K562 (cell line): Measurements from ENCODE around the gene LY6G6F. TPM values are rescaled to one million over a fixed set of nuclear protein-coding genes. Genes with fewer than 3 reads are reported as not detected.

Experiments used
- ATAC-seq: fragments of 200-7000 bp; cut with Tn5 transposase; 3 replicates; pipeline ENCODE4 v1.9.1; 2020; ENCODE audit warnings: moderate library complexity
- BruUV-seq: library from RNA; stranded (reverse); fragments of 400-500 nt; replicated peaks from 2 replicates; lab custom pipeline; 2021; lab: Mats Ljungman, UMichigan
- CTCF ChIA-PET: fragments of 300-600 bp; formaldehyde crosslinking; extraction: SDS; loops from one replicate; lab custom pipeline; 2021; ENCODE audit warnings: low intra/inter-chr PET ratio; lab: Yijun Ruan, JAX
- POLR2A ChIA-PET: fragments of 300-600, 350-650 bp; sonication (Branson Sonifier 250); formaldehyde crosslinking; extraction: SDS; loops from one replicate; lab custom pipeline; 2021; ENCODE audit warnings: antibody characterized with exemption, inconsistent platforms; lab: Yijun Ruan, JAX
- DNase-seq, 4 experiments: peaks; one replicate each; pipeline versions ENCODE4 v3.0.0 to v3.0.0-alpha.2; 2011 to 2018; ENCODE audit warnings: low spot score in 3 of 4, mixed read lengths in 3 of 4; ENCODE audit errors: extremely low read depth in 1 of 4
- FAIRE-seq: peaks from 2 replicates; lab custom pipeline; 2011; peaks lifted over from hg19 to GRCh38; lab: Jason Lieb, UNC
- H2AFZ ChIP-seq: 2 replicates; pipeline ENCODE4 v1.6.0; 2011; ENCODE audit warnings: low read depth, low read length, control low read depth, inconsistent platforms
- H3K27ac ChIP-seq: fragments of 200-600 bp; 3 replicates; pipeline ENCODE4 v1.8.0; 2011; ENCODE audit warnings: low read depth, mild to moderate bottlenecking, control low read depth, inconsistent platforms, low read length, moderate library complexity, mixed read lengths; ENCODE audit errors: extremely low read depth
- H3K27me3 ChIP-seq, 2 experiments: fragments of 300-600 bp in 1 of 2; 2 replicates in 1 of 2; 3 replicates in 1 of 2; pipeline versions ENCODE4 v1.6.0 to v1.8.0; 2011; ENCODE audit warnings: inconsistent platforms in 2 of 2, low read length in 2 of 2, mild to moderate bottlenecking in 1 of 2, mixed read lengths in 1 of 2, moderate library complexity in 1 of 2; ENCODE audit not compliant: control insufficient read depth in 2 of 2, insufficient read depth in 2 of 2
- H3K36me3 ChIP-seq: fragments of 300-600 bp; 3 replicates; pipeline ENCODE4 v1.8.0; 2011; ENCODE audit warnings: mild to moderate bottlenecking, low read length, inconsistent platforms; ENCODE audit not compliant: control insufficient read depth, insufficient read depth
- H3K4me1 ChIP-seq, 2 experiments: fragments of 200-600 bp in 1 of 2; replicated peaks in 1 of 2; 2 replicates in 1 of 2; 3 replicates in 1 of 2; pipeline versions ENCODE4 v1.5.1 to v1.8.0; 2011; ENCODE audit warnings: inconsistent platforms in 2 of 2, low read length in 2 of 2, mild to moderate bottlenecking in 1 of 2, mixed read lengths in 1 of 2, moderate library complexity in 1 of 2; ENCODE audit not compliant: control insufficient read depth in 2 of 2, insufficient read depth in 2 of 2
- H3K4me2 ChIP-seq: 2 replicates; pipeline ENCODE4 v1.6.1; 2011; ENCODE audit warnings: low read length, control low read depth, inconsistent platforms, mixed read lengths; ENCODE audit not compliant: insufficient read depth
- H3K4me3 ChIP-seq: fragments of 200-600 bp; sonication (generic), shearing (Covaris generic); 2 replicates; pipeline ENCODE4 v1.5.1; 2016; ENCODE audit warnings: control low read depth, inconsistent platforms
- H3K79me2 ChIP-seq: fragments of 200-600 bp; 3 replicates; pipeline ENCODE4 v1.8.0; 2011; ENCODE audit warnings: low read length, inconsistent platforms; ENCODE audit not compliant: control insufficient read depth, insufficient read depth
- H3K9ac ChIP-seq, 2 experiments: 2 replicates each; pipeline versions ENCODE4 v1.6.0 to v1.6.1; 2011; ENCODE audit warnings: low read depth in 2 of 2, low read length in 2 of 2, control low read depth in 1 of 2, inconsistent platforms in 1 of 2, mild to moderate bottlenecking in 1 of 2, mixed read lengths in 1 of 2; ENCODE audit not compliant: insufficient read depth in 1 of 2
- H3K9me1 ChIP-seq: one replicate; pipeline ENCODE4 v1.6.0; 2011; ENCODE audit warnings: inconsistent platforms, mild to moderate bottlenecking, low read length, moderate library complexity; ENCODE audit not compliant: control insufficient read depth, insufficient read depth
- H3K9me3 ChIP-seq: replicated peaks from 2 replicates; pipeline ENCODE4 v1.5.1; 2011; ENCODE audit warnings: low read depth, low read length, inconsistent platforms; ENCODE audit not compliant: control insufficient read depth, insufficient read depth
- H4K20me1 ChIP-seq: replicated peaks from 2 replicates; pipeline ENCODE4 v1.6.1; 2011; ENCODE audit warnings: low read length, inconsistent platforms, mixed read lengths; ENCODE audit not compliant: control insufficient read depth, insufficient read depth
- ETS2 ChIP-seq: IDR thresholded peaks from 2 replicates; pipeline ENCODE4 v1.6.1; 2016; ENCODE audit warnings: borderline replicate concordance, missing genetic modification characterization, mild to moderate bottlenecking, moderate library complexity, missing compliant biosample characterization; ENCODE audit not compliant: poor library complexity, severe bottlenecking
- FOXJ2 ChIP-seq: fragments of 200-800 bp; sonication (Bioruptor generic); IDR thresholded peaks from 2 replicates; pipeline ENCODE4 v1.6.1; 2016; ENCODE audit warnings: missing genetic modification characterization, missing compliant biosample characterization
- MXD1 ChIP-seq: fragments of 250-450 bp; sonication (Bioruptor Pico); IDR thresholded peaks from 2 replicates; pipeline ENCODE4 v1.8.0; 2021; ENCODE audit warnings: borderline replicate concordance, mild to moderate bottlenecking, moderate library complexity; ENCODE audit not compliant: poor library complexity, severe bottlenecking
- PML ChIP-seq: IDR thresholded peaks from 2 replicates; pipeline ENCODE4 v1.6.1; 2012; ENCODE audit warnings: low read length, inconsistent platforms
- SMARCC2 ChIP-seq: fragments of 450-650 bp; IDR thresholded peaks from 2 replicates; pipeline ENCODE4 v1.6.1; 2017; ENCODE audit warnings: antibody characterized with exemption, moderate library complexity, mild to moderate bottlenecking, low read depth
- SNAPC5 ChIP-seq: fragments of 250-450 bp; sonication (Bioruptor Pico); IDR thresholded peaks from 2 replicates; pipeline ENCODE4 v1.8.0; 2021; ENCODE audit warnings: moderate library complexity, mild to moderate bottlenecking, inconsistent platforms
- TFE3 ChIP-seq: fragments of 450-650 bp; formaldehyde crosslinking; IDR thresholded peaks from 2 replicates; pipeline ENCODE4 v1.4.0; 2020; ENCODE audit warnings: mild to moderate bottlenecking, mixed read lengths
- ZNF143 ChIP-seq: sonication (generic); formaldehyde crosslinking; IDR thresholded peaks from 2 replicates; pipeline ENCODE4 v1.9.0; 2022; ENCODE audit warnings: mild to moderate bottlenecking, missing genetic modification reagents
- ZNF407 ChIP-seq: fragments of 450-650 bp; IDR thresholded peaks from 2 replicates; pipeline ENCODE4 v1.6.1; 2016; ENCODE audit warnings: low read depth
- WGBS: fragments of 100-300 bp; shearing (Covaris generic); methylation state at CpG from one replicate; pipeline ENCODE4 v1.1.6; 2016; ENCODE audit warnings: low coverage, mixed read lengths; ENCODE audit not compliant: insufficient coverage; ENCODE audit errors: missing lambda C conversion rate; 5-methylcytosine and 5-hydroxymethylcytosine counted together
- in situ Hi-C: fragments of 300-500 bp; cut with MboI; formaldehyde crosslinking; loops from 4 replicates; pipeline ENCODE4 v1.15.0; 2018; ENCODE audit warnings: inconsistent platforms, mixed read lengths
- intact Hi-C: fragments of 100-400 bp; cut with micrococcal nuclease; formaldehyde crosslinking; loops from 2 replicates; pipeline ENCODE4 v1.14.2; 2022
- polyA plus RNA-seq, 8 experiments: library from polyadenylated mRNA; depleted of rRNA in 4 of 8; stranded (reverse) in 5 of 8; unstranded in 3 of 8; fragments of >200 nt; fragmentation: Nextera tagmentation in 2 of 8; fragmentation: Illumina TruSeq in 1 of 8; extraction: Ambion mirVana in 2 of 8; extraction: Trizol in 1 of 8; gene quantifications; 2 replicates each; pipeline versions ENCODE4 v1.2.1 to v1.2.3, GENCODE V29; 2011 to 2014; ENCODE audit warnings: inconsistent platforms in 1 of 8, missing spikeins in 1 of 8
- total RNA-seq, 7 experiments: library from RNA; depleted of rRNA in 6 of 7; stranded (reverse); fragments of >200 nt in 6 of 7; fragmentation: Illumina TruSeq in 2 of 7; extraction: Trizol in 2 of 7; gene quantifications; 2 replicates each; pipeline versions ENCODE4 v1.2.1 to v1.2.3, GENCODE V29; 2011 to 2021; ENCODE audit warnings: low replicate concordance in 1 of 7

The LY6G6F gene
- total and polyA plus RNA-seq, 9 of the 15 experiments (the other 6 are each of a cell fraction or from before 2014, with no cell fraction given), result 0.14 to 0.50 (median 0.28) TPM; not detected in 2

- no peaks in the 10 kb centered on the region for H3K36me3 ChIP-seq
- H3K4me3 ChIP-seq, result no peak overlapping the region
- intact Hi-C loops (no loop called here), in situ Hi-C loops (no loop called here)
- ChIA-PET POLR2A (interaction anchor here (0.7 to 15.0 kb wide), 9 partner anchors 8 to 146 kb away, joined by 3 to 236 read pairs (median 3); partner anchors contain the start of genes ABHD16A, CLIC1, DDAH2 and GPANK1), CTCF (no interaction called here)
- no peaks in the 10 kb centered on the region for H3K9me3 ChIP-seq
- ATAC-seq, result no peak
- peak overlapping the region in 1 of 2 experiments; percentile 61; a peak in 2 of 4 replicates for H3K9ac ChIP-seq
- no TSS peak for BruUV-seq
- no peak overlapping the region for H3K4me2 ChIP-seq
- H3K27ac ChIP-seq, result no peak overlapping the region
- no peaks in the 10 kb centered on the region for H3K27me3 ChIP-seq
- TF ChIP-seq ETS2 (no peak), PML (no peak), TFE3 (no peak), SMARCC2 (no peak), ZNF407 (no peak), ZNF143 (no peak), MXD1 (CRISPR knock-in tag) (no peak), FOXJ2 (tag) (no peak), SNAPC5 (CRISPR knock-in tag) (no peak)
- no peak overlapping the region for H2AFZ ChIP-seq
- no peak for DNase-seq
- H4K20me1 ChIP-seq, result no peaks in the 10 kb centered on the region
- H3K79me2 ChIP-seq, result no peaks in the 10 kb centered on the region
- FAIRE-seq, result no peak
- WGBS, result 35% methylated on average over 5 of the region's 5 CpGs
- H3K9me1 ChIP-seq, result no peaks in the 10 kb centered on the region
- H3K4me1 ChIP-seq, result peaks cover 16 to 23% of the 10 kb centered on the region in 2 experiments; a peak in 4 of 5 replicates
These were observed 13.6 kb downstream of the LY6G6F start for GRCh38 chr6:31720196-31720770.
